HL-60 (cell line): ENCODE data around the gene ANKRD40CL.

Source experiments
- DNase-seq, 2 experiments: peaks; one replicate each; pipeline ENCODE4 v3.0.0-alpha.2; 2010 to 2020; ENCODE audit warnings: low read depth in 1 of 2, low spot score in 1 of 2
- H3K27ac ChIP-seq: fragments of 250-450 bp; sonication (Bioruptor Pico); replicated peaks from 2 replicates; pipeline ENCODE4 v1.5.1; 2020; ENCODE audit warnings: mild to moderate bottlenecking, moderate library complexity
- H3K27me3 ChIP-seq: fragments of 250-450 bp; sonication (Bioruptor Pico); 2 replicates; pipeline ENCODE4 v1.5.1; 2021; ENCODE audit warnings: mild to moderate bottlenecking, moderate library complexity; ENCODE audit not compliant: insufficient read depth, poor library complexity, severe bottlenecking
- H3K4me3 ChIP-seq: replicated peaks from 2 replicates; pipeline ENCODE4 v1.5.1; 2011; ENCODE audit warnings: mild to moderate bottlenecking, control low read depth, low read length; ENCODE audit not compliant: insufficient read depth
- GABPA ChIP-seq: IDR thresholded peaks from 2 replicates; pipeline ENCODE4 v1.6.1; 2012; ENCODE audit warnings: low read depth
- POLR2AphosphoS5 ChIP-seq: IDR thresholded peaks from 2 replicates; pipeline ENCODE4 v1.6.1; 2012; ENCODE audit warnings: low read depth
- SPI1 ChIP-seq: IDR thresholded peaks from 2 replicates; pipeline ENCODE4 v1.6.1; 2012; ENCODE audit warnings: low read depth, mild to moderate bottlenecking, borderline replicate concordance
- TF ChIP-seq, protein P1 (sequence below): IDR thresholded peaks from one replicate; pipeline ENCODE4 v1.5.1; 2011; ENCODE audit warnings: low read length, control low read depth, inconsistent platforms; ENCODE audit not compliant: insufficient read depth
- TF ChIP-seq, protein P2 (sequence below): IDR thresholded peaks from 2 replicates; pipeline ENCODE4 v1.6.1; 2012; ENCODE audit warnings: low read depth; ENCODE audit not compliant: insufficient replicate concordance

Gene ANKRD40CL

DNA sequence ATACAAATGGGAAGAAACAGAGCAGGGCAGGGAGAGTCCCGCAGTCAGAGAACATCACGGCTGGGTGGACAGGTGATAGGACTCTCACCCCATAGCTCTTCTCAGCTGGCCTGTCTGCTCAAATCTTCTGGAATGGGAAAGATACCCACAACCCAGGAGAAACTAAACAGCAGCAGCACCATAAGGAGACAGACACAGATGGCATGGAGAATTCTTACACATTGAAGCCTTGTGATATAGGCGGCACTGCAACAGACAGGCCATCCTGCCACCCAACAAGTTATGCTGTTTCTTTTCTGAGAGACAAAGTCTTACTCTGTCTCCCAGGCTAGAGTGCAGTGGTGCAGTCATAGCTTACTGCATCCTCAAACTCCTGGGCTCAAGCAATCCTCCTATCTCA, 8.6 kb upstream of the ANKRD40CL start:
- Histone ChIP-seq H3K4me3 (no peak overlapping the region), H3K27me3 (no peaks in the 10 kb centered on the region), H3K27ac (no peak overlapping the region)
- TF ChIP-seq SPI1 (no peak), POLR2AphosphoS5 (no peak), GABPA (no peak)
- TF ChIP-seq, protein P1, sequence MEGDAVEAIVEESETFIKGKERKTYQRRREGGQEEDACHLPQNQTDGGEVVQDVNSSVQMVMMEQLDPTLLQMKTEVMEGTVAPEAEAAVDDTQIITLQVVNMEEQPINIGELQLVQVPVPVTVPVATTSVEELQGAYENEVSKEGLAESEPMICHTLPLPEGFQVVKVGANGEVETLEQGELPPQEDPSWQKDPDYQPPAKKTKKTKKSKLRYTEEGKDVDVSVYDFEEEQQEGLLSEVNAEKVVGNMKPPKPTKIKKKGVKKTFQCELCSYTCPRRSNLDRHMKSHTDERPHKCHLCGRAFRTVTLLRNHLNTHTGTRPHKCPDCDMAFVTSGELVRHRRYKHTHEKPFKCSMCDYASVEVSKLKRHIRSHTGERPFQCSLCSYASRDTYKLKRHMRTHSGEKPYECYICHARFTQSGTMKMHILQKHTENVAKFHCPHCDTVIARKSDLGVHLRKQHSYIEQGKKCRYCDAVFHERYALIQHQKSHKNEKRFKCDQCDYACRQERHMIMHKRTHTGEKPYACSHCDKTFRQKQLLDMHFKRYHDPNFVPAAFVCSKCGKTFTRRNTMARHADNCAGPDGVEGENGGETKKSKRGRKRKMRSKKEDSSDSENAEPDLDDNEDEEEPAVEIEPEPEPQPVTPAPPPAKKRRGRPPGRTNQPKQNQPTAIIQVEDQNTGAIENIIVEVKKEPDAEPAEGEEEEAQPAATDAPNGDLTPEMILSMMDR, result no peak
- TF ChIP-seq, protein P2, sequence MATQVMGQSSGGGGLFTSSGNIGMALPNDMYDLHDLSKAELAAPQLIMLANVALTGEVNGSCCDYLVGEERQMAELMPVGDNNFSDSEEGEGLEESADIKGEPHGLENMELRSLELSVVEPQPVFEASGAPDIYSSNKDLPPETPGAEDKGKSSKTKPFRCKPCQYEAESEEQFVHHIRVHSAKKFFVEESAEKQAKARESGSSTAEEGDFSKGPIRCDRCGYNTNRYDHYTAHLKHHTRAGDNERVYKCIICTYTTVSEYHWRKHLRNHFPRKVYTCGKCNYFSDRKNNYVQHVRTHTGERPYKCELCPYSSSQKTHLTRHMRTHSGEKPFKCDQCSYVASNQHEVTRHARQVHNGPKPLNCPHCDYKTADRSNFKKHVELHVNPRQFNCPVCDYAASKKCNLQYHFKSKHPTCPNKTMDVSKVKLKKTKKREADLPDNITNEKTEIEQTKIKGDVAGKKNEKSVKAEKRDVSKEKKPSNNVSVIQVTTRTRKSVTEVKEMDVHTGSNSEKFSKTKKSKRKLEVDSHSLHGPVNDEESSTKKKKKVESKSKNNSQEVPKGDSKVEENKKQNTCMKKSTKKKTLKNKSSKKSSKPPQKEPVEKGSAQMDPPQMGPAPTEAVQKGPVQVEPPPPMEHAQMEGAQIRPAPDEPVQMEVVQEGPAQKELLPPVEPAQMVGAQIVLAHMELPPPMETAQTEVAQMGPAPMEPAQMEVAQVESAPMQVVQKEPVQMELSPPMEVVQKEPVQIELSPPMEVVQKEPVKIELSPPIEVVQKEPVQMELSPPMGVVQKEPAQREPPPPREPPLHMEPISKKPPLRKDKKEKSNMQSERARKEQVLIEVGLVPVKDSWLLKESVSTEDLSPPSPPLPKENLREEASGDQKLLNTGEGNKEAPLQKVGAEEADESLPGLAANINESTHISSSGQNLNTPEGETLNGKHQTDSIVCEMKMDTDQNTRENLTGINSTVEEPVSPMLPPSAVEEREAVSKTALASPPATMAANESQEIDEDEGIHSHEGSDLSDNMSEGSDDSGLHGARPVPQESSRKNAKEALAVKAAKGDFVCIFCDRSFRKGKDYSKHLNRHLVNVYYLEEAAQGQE, result no peak
- no peak for DNase-seq

DNA sequence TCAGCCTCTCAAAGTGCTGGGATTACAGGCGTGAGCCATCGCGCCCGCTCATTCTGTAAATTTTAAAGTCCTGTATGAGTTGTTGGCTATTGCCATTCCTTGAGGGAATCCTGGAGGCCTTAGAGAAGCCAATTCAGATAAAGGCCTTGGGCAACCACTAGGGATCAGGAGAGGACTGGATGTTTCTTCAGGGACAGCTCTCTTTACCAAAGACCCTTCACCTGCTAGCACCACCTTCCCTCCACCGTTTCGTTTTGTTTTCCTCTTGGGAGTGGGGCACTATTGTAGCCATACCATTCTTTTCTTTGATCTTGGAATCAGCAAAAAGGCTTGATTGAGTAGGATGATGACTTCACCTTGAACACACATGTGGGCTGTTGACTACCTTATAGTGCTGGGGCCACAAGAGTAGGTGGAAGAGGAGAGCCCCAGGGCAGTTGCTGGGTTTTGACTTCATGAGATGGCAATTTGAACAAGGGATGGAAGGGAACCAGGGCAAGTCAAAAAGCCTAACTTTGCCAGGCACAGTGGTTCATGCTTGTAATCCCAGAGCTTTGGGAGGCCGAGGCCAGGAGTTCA, 7.0 kb upstream of the ANKRD40CL start:
- DNase-seq, result no peak
- H3K4me3 ChIP-seq, result no peak overlapping the region
- H3K27ac ChIP-seq, result no peak overlapping the region
- TF ChIP-seq SPI1 (no peak), POLR2AphosphoS5 (no peak), GABPA (no peak)
- TF ChIP-seq, protein P1, result no peak
- TF ChIP-seq, protein P2, result no peak
- H3K27me3 ChIP-seq, result no peaks in the 10 kb centered on the region

DNA sequence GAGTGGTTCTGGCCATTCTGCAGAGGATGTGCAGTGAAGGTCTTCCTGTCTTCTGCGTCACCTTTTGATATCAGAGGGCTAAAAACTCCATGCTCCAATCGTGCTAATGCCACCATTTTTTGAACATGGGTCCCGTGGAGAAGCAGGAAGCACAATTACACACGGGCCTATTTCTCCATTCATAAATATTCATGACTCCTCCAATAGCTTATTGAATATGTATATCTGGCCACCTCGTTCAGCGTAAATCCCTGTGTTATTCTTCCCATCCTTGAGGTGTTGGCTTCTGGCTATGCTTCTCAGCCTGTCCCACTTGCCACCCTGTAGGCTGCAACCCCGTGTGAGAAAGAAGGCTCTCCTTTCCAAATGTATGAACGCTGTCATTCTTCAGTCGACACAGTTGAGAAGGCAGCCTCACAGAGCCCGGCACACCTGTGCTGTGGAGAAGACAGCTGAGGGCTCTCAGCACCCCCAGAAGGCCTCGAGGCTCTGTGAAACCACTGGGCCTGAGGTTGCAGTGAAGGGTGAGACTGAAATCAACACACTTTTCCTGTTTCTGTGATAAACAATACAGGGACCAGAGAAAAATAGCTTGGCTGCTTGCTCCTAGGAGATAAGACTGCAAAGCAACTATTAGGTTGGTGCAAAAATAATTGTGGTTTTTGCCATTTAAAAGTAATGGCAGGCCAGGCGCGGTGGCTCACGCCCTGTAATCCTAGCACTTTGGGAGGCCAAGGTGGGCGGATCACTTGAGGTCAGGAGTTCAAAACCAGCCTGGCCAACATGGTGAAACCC, 4.9 kb upstream of the ANKRD40CL start:
- TF ChIP-seq SPI1 (no peak), GABPA (no peak), POLR2AphosphoS5 (no peak)
- TF ChIP-seq, protein P1, result no peak
- TF ChIP-seq, protein P2, result no peak
- Histone ChIP-seq H3K27ac (no peak overlapping the region), H3K4me3 (no peak overlapping the region), H3K27me3 (no peaks in the 10 kb centered on the region)
- no peak for DNase-seq
